IPS DF 6.9 (cell line): ENCODE results near the gene ZSCAN21.
A peak's percentile ranks its signal among the peaks of the same experiment; 100 is the strongest.

ENCODE experiments used
- DNase-seq: peaks from one replicate; pipeline ENCODE4 v3.0.0-alpha.2; 2013; ENCODE audit warnings: low read depth, low spot score
- H3K27ac ChIP-seq: one replicate; pipeline ENCODE4 v1.5.1; 2013; ENCODE audit warnings: low read length, control low read depth
- H3K27me3 ChIP-seq: 2 replicates; pipeline ENCODE4 v1.6.1; 2013; ENCODE audit warnings: mild to moderate bottlenecking, low read length; ENCODE audit not compliant: control insufficient read depth, insufficient read depth
- H3K36me3 ChIP-seq: 2 replicates; pipeline ENCODE4 v1.6.1; 2013; ENCODE audit warnings: low read length; ENCODE audit not compliant: control insufficient read depth, insufficient read depth
- H3K4me1 ChIP-seq: 2 replicates; pipeline ENCODE4 v1.6.1; 2013; ENCODE audit warnings: low read length; ENCODE audit not compliant: control insufficient read depth, insufficient read depth
- H3K4me3 ChIP-seq: 2 replicates; pipeline ENCODE4 v1.5.1; 2013; ENCODE audit warnings: mild to moderate bottlenecking, low read length
- H3K9me3 ChIP-seq: 2 replicates; pipeline ENCODE4 v1.6.1; 2013; ENCODE audit warnings: low read length, inconsistent platforms; ENCODE audit not compliant: control insufficient read depth, insufficient read depth
- WGBS: extraction: QIAGEN DNeasy Blood & Tissue Kit; methylation state at CpG from one replicate; pipeline ENCODE4 v1.1.7; 2013; ENCODE audit warnings: mixed read lengths, missing lambda C conversion rate; ENCODE audit not compliant: insufficient read length, insufficient coverage; 5-methylcytosine and 5-hydroxymethylcytosine counted together

Gene ZSCAN21

GRCh38 chr7:100015232-100016214 lies 34.1 kb upstream of the ZSCAN21 start, which contains the start of gene ZKSCAN1:
Gene ZKSCAN1 (plus strand): TSS chr7:100015596. CDS start chr7:100023507, 7,911 bp downstream.
- WGBS, result no CpG with 5 or more reads among the region's 70 CpGs
- peak; percentile 73 for DNase-seq
- H3K27me3 ChIP-seq, result no peaks in the 10 kb centered on the region

GRCh38 chr7:100016215-100016901 lies 33.2 kb upstream of the ZSCAN21 start:
- no peak for DNase-seq
- Histone ChIP-seq H3K27me3 (no peaks in the 10 kb centered on the region), H3K27ac (no peak overlapping the region), H3K4me3 (peak overlapping the region; percentile 78; the same call in 1 of the 2 replicates), H3K9me3 (no peaks in the 10 kb centered on the region), H3K36me3 (no peaks in the 10 kb centered on the region), H3K4me1 (no peaks in the 10 kb centered on the region)
- no CpG with 5 or more reads among the region's 11 CpGs for WGBS

More at GRCh38 chr7:100015232-100016214, 34.1 kb upstream of the ZSCAN21 start, which contains the start of gene ZKSCAN1:
- Histone ChIP-seq H3K4me3 (peak within 1 kb of the TSS; percentile 78), H3K27ac (no peak within 1 kb of the TSS), H3K36me3 (no peaks in the 10 kb centered on the region), H3K4me1 (no peaks in the 10 kb centered on the region), H3K9me3 (no peaks in the 10 kb centered on the region)

GRCh38 chr7:100017300-100017699 lies 32.3 kb upstream of the ZSCAN21 start:
- Histone ChIP-seq H3K4me1 (no peaks in the 10 kb centered on the region), H3K9me3 (no peaks in the 10 kb centered on the region), H3K27ac (no peak overlapping the region), H3K27me3 (no peaks in the 10 kb centered on the region), H3K4me3 (no peak overlapping the region), H3K36me3 (no peaks in the 10 kb centered on the region; the same call in 1 of the 2 replicates)
- WGBS, result no CpG with 5 or more reads among the region's 11 CpGs
- DNase-seq, result no peak

DNA sequence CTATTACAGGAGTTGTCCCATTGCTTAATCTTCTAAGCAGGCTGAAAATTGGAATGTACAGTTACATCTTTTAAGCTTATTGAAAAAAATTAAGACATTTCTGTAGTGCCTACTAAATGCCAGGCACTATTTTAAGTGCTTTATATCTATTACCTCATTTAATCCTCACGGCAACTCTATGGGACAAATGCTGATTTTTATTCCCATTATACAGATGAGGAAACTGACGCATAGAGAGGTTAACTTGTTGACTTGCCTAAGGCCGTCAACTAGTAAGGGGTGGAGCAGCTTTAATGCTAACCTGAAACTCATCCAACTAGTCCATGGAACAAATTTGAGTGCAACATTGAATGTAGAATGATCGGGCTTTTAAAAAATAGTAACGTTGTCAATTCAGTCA lies 31.7 kb upstream of the ZSCAN21 start:
- H3K27ac ChIP-seq, result no peak overlapping the region
- no peaks in the 10 kb centered on the region for H3K27me3 ChIP-seq
- no peaks in the 10 kb centered on the region for H3K9me3 ChIP-seq
- H3K4me3 ChIP-seq, result no peak overlapping the region
- H3K36me3 ChIP-seq, result no peaks in the 10 kb centered on the region; the same call in 1 of the 2 replicates
- DNase-seq, result no peak
- WGBS, result no CpG with 5 or more reads among the region's 5 CpGs
- H3K4me1 ChIP-seq, result no peaks in the 10 kb centered on the region

DNA sequence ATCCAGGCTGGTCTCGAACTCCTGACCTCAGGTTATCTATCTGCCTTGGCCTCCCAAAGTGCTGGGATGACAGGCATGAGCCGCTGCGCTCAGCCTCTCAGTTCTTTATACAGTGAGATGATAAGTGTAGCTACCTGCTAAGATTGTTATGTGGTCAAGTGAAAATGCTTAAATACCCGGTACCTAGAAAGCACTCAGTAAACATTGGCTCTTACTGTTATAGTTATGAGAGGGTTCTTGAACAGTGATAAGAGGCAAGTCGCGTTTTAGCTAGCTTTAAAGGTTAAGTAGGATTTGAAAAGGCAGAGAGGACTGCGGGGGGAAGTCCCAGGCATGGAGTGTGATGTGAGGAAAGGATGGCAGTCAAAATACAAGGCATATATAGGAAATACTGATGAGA lies 29.7 kb upstream of the ZSCAN21 start:
- WGBS, result no CpG with 5 or more reads among the region's 7 CpGs
- no peak overlapping the region for H3K4me3 ChIP-seq

DNA sequence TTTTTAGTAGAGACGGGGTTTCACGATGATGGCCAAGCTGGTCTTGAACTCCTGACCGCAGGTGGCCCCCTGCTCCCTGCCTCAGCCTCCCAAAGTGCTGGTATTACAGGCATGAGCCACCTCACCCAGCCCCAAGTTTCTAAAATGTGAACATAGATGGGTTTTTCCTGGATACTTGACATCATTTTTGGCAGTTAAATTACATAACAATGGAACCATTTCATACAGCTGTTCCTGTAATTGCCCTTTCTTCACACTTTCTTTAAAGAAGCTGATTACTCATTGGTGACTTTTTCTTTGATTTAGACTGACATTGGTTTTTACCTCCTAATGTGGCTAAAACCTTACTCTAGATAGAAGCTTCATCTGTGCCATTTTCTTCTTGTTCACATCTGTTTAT lies 28.3 kb upstream of the ZSCAN21 start:
- H3K36me3 ChIP-seq, result peaks cover 15% of the 10 kb centered on the region; the same call in 1 of the 2 replicates
- no CpG with 5 or more reads among the region's 3 CpGs for WGBS
- H3K27ac ChIP-seq, result no peak overlapping the region
- DNase-seq, result no peak
- no peaks in the 10 kb centered on the region for H3K27me3 ChIP-seq
- H3K4me1 ChIP-seq, result no peaks in the 10 kb centered on the region
- H3K4me3 ChIP-seq, result no peak overlapping the region
- H3K9me3 ChIP-seq, result no peaks in the 10 kb centered on the region

More for the DNA sequence above, 29.7 kb upstream of the ZSCAN21 start:
- no peak for DNase-seq
- H3K27me3 ChIP-seq, result no peaks in the 10 kb centered on the region
- no peaks in the 10 kb centered on the region for H3K4me1 ChIP-seq
- no peaks in the 10 kb centered on the region for H3K9me3 ChIP-seq
- H3K36me3 ChIP-seq, result peaks cover 13% of the 10 kb centered on the region; the same call in 1 of the 2 replicates
- H3K27ac ChIP-seq, result no peak overlapping the region

DNA sequence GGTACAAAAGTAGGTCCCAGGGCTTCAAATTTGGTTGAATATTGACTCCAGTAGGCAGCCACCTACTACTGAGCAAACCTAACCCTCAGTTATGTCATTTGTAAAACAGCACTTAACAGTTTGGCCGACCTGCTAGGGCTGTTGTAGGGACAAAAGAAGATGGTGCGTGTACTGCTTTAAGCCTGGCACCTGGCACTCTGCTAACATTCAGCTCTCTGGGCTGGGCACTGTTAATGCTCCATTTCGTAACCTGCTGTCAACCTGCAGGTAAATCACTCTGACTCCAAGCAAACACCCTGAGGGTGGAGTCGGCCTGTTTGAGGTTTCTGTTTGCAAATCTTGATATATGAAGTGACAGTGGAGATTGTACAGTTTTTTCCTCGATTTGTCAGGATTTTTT lies 27.0 kb upstream of the ZSCAN21 start:
- no peaks in the 10 kb centered on the region for H3K9me3 ChIP-seq
- no peaks in the 10 kb centered on the region for H3K27me3 ChIP-seq
- H3K27ac ChIP-seq, result no peak overlapping the region
- DNase-seq, result no peak
- peaks cover 15% of the 10 kb centered on the region; the same call in 1 of the 2 replicates for H3K36me3 ChIP-seq
- H3K4me1 ChIP-seq, result no peaks in the 10 kb centered on the region
- H3K4me3 ChIP-seq, result no peak overlapping the region
- WGBS, result no CpG with 5 or more reads among the region's 5 CpGs

DNA sequence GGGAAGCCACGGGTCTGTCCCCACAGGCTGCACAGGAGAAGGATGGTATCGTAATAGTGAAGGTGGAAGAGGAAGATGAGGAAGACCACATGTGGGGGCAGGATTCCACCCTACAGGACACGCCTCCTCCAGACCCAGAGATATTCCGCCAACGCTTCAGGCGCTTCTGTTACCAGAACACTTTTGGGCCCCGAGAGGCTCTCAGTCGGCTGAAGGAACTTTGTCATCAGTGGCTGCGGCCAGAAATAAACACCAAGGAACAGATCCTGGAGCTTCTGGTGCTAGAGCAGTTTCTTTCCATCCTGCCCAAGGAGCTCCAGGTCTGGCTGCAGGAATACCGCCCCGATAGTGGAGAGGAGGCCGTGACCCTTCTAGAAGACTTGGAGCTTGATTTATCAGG lies 26.0 kb upstream of the ZSCAN21 start:
- Histone ChIP-seq H3K36me3 (peaks cover 15% of the 10 kb centered on the region; the same call in 1 of the 2 replicates), H3K4me1 (no peaks in the 10 kb centered on the region)
- WGBS, result no CpG with 5 or more reads among the region's 12 CpGs

DNA sequence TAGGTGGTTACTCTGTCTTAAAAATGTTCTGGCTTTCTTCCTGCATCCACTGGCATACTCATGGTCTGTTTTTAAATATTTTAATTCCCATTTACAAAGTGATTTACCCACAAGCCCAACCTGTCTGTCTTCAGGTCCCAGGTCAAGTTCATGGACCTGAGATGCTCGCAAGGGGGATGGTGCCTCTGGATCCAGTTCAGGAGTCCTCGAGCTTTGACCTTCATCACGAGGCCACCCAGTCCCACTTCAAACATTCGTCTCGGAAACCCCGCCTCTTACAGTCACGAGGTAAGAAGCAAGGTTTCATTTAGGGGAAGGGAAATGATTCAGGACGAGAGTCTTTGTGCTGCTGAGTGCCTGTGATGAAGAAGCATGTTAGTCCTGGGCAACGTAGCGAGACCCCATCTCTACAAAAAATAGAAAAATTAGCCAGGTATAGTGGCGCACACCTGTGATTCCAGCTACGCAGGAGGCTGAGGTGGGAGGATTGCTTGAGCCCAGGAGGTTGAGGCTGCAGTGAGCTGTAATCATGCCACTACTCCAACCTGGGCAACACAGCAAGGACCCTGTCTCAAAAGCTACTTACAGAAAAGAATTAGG lies 25.5 kb upstream of the ZSCAN21 start:
- H3K4me1 ChIP-seq, result no peaks in the 10 kb centered on the region
- H3K4me3 ChIP-seq, result no peak overlapping the region
- no peak overlapping the region for H3K27ac ChIP-seq
- no CpG with 5 or more reads among the region's 12 CpGs for WGBS
- H3K9me3 ChIP-seq, result no peaks in the 10 kb centered on the region
- H3K27me3 ChIP-seq, result no peaks in the 10 kb centered on the region
- H3K36me3 ChIP-seq, result peaks cover 15% of the 10 kb centered on the region; the same call in 1 of the 2 replicates
- DNase-seq, result no peak

More for the DNA sequence above, 26.0 kb upstream of the ZSCAN21 start:
- Histone ChIP-seq H3K27me3 (no peaks in the 10 kb centered on the region), H3K4me3 (no peak overlapping the region), H3K9me3 (no peaks in the 10 kb centered on the region), H3K27ac (no peak overlapping the region)
- no peak for DNase-seq

DNA sequence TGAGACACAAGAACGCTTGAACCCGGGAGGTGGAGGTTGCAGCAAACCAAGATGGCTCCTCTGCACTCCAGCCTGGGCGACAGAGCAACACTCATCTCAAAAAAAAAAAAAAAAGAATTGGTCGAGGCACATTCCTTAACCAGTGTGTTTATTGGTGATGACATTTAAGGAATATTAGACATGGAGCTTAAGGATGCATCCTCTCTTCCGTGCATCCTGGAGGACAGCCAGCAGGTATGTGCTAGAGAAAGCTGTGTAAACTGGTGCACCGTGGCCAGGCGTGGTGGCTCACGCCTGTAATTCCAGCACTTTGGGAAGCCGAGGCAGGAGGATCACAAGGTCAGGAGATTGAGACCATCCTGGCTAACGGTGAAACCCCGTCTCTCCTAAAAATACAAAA lies 22.4 kb upstream of the ZSCAN21 start:
- DNase-seq, result no peak
- Histone ChIP-seq H3K27ac (no peak overlapping the region), H3K9me3 (no peaks in the 10 kb centered on the region), H3K4me1 (no peaks in the 10 kb centered on the region), H3K27me3 (no peaks in the 10 kb centered on the region), H3K36me3 (peaks cover 24% of the 10 kb centered on the region; the same call in 1 of the 2 replicates), H3K4me3 (no peak overlapping the region)
- WGBS, result no CpG with 5 or more reads among the region's 11 CpGs
